ENCODE measurements around the gene OR6J1. TPM values are rescaled to one million over a fixed set of nuclear protein-coding genes. Genes with fewer than 3 reads are reported as not detected.

The OR6J1 gene
- polyA plus RNA-seq, 1 of the 3 experiments (the other 2 are of a cell fraction): not detected

- no peak overlapping the region for H3K27ac ChIP-seq (ENCODE audit: low read depth in 2 of 2, low read length in 1 of 2)
- no peak for TF ChIP-seq TCF12 (IDR thresholded peaks at IDR 0.05)
- TF ChIP-seq, protein P1, sequence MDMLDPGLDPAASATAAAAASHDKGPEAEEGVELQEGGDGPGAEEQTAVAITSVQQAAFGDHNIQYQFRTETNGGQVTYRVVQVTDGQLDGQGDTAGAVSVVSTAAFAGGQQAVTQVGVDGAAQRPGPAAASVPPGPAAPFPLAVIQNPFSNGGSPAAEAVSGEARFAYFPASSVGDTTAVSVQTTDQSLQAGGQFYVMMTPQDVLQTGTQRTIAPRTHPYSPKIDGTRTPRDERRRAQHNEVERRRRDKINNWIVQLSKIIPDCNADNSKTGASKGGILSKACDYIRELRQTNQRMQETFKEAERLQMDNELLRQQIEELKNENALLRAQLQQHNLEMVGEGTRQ (IDR thresholded peaks at IDR 0.05; ENCODE audit: borderline replicate concordance, low read depth, low read length): no peak
- ChIA-PET CTCF (interaction anchor here (1.3 kb wide), 1 partner anchor 16 kb away, joined by 4 read pairs; no protein-coding TSS in a partner anchor), POLR2A (no interaction called here)
- H3K79me2 ChIP-seq (ENCODE audit: insufficient read depth): no peaks in the 10 kb centered on the region
- no peak overlapping the region for H3K4me2 ChIP-seq
- H4K20me1 ChIP-seq (ENCODE audit: insufficient read depth): no peaks in the 10 kb centered on the region
- DNase-seq: no peak
- 12% methylated on average over 1 of the region's 1 CpG for WGBS (ENCODE audit: low lambda C conversion rate)
- H2AFZ ChIP-seq (ENCODE audit: low read depth): no peak overlapping the region
- H3K4me3 ChIP-seq (ENCODE audit: low read depth in 2 of 2, low read length in 1 of 2): no peak overlapping the region
- no peaks in the 10 kb centered on the region for H3K9me2 ChIP-seq
- no peaks in the 10 kb centered on the region for H3K36me3 ChIP-seq (replicated peaks in 1 of 2; ENCODE audit: control insufficient read depth in 1 of 2, insufficient read depth in 2 of 2, low read length in 1 of 2)
- peaks cover 32% of the 10 kb centered on the region; the same call in 1 of the 2 replicates for H3K27me3 ChIP-seq (ENCODE audit: insufficient read depth)
- H3K4me1 ChIP-seq (ENCODE audit: control insufficient read depth in 1 of 2, insufficient read depth in 2 of 2, low read depth in 1 of 2, low read length in 1 of 2): no peaks in the 10 kb centered on the region
- no peak overlapping the region for H3K9ac ChIP-seq
- no peaks in the 10 kb centered on the region for H3F3A ChIP-seq (replicated peaks; ENCODE audit: insufficient read depth)
- H3K9me3 ChIP-seq: no peaks in the 10 kb centered on the region
These were observed 24.7 kb upstream of the OR6J1 start for GRCh38 chr14:22668863-22669262.

DNA sequence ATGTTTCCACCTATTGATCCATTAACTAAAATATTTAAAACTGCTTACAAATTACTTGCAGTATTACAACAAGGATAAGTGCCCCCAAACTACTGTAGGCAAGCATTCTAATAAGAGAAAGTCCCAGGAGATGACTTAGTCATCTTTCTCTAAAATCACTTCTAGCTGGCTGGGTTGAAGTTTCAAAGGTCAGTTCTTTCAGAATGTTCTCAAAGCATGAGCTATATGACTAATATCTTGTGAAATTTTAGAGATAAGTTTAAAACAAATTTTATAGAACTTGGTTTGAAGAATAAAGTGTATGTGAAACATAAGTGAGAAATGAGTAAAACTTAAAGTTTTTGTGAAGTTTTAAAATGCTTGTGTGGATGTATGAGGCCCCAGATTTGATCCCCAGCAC lies 24.3 kb upstream of the OR6J1 start:
- POLR2A ChIA-PET: no interaction called here

More for the DNA sequence above, 24.3 kb upstream of the OR6J1 start:
- no peak overlapping the region for H3K4me2 ChIP-seq
- H3K79me2 ChIP-seq (ENCODE audit: insufficient read depth): no peaks in the 10 kb centered on the region
- no peak for TF ChIP-seq NRF1 (IDR thresholded peaks at IDR 0.05; ENCODE audit: low read depth, low read length)
- no peak for TF ChIP-seq CHD2 (IDR thresholded peaks at IDR 0.05; ENCODE audit: low read length, partially characterized antibody)
- TF ChIP-seq FOXM1 (IDR thresholded peaks at IDR 0.05; ENCODE audit: low read depth): no peak
- no peak for TF ChIP-seq GABPA (IDR thresholded peaks at IDR 0.05; ENCODE audit: low read depth)
- TF ChIP-seq MXI1 (IDR thresholded peaks at IDR 0.05; ENCODE audit: low read depth, low read length): no peak
- TF ChIP-seq, protein P2, sequence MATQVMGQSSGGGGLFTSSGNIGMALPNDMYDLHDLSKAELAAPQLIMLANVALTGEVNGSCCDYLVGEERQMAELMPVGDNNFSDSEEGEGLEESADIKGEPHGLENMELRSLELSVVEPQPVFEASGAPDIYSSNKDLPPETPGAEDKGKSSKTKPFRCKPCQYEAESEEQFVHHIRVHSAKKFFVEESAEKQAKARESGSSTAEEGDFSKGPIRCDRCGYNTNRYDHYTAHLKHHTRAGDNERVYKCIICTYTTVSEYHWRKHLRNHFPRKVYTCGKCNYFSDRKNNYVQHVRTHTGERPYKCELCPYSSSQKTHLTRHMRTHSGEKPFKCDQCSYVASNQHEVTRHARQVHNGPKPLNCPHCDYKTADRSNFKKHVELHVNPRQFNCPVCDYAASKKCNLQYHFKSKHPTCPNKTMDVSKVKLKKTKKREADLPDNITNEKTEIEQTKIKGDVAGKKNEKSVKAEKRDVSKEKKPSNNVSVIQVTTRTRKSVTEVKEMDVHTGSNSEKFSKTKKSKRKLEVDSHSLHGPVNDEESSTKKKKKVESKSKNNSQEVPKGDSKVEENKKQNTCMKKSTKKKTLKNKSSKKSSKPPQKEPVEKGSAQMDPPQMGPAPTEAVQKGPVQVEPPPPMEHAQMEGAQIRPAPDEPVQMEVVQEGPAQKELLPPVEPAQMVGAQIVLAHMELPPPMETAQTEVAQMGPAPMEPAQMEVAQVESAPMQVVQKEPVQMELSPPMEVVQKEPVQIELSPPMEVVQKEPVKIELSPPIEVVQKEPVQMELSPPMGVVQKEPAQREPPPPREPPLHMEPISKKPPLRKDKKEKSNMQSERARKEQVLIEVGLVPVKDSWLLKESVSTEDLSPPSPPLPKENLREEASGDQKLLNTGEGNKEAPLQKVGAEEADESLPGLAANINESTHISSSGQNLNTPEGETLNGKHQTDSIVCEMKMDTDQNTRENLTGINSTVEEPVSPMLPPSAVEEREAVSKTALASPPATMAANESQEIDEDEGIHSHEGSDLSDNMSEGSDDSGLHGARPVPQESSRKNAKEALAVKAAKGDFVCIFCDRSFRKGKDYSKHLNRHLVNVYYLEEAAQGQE (IDR thresholded peaks at IDR 0.05; ENCODE audit: low read depth, low read length): no peak
- TF ChIP-seq, protein P3, sequence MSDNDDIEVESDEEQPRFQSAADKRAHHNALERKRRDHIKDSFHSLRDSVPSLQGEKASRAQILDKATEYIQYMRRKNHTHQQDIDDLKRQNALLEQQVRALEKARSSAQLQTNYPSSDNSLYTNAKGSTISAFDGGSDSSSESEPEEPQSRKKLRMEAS (IDR thresholded peaks at IDR 0.05; ENCODE audit: low read depth): no peak
- TF ChIP-seq EP300 (IDR thresholded peaks at IDR 0.05; ENCODE audit: borderline replicate concordance in 1 of 2, low read depth in 1 of 2, low read length in 1 of 2): no peak
- no peak for TF ChIP-seq RFX5 (IDR thresholded peaks at IDR 0.05; ENCODE audit: low read length)
- TF ChIP-seq, protein P1 (IDR thresholded peaks at IDR 0.05; ENCODE audit: borderline replicate concordance, low read depth, low read length): no peak
- H4K20me1 ChIP-seq (ENCODE audit: insufficient read depth): no peaks in the 10 kb centered on the region
- CTCF ChIA-PET: interaction anchor here (1.1 to 1.3 kb wide), 2 partner anchors 15 to 112 kb away, joined by 4 to 5 read pairs; no protein-coding TSS in a partner anchor
- H3K4me3 ChIP-seq (ENCODE audit: low read depth in 2 of 2, low read length in 1 of 2): no peak overlapping the region
- no peaks in the 10 kb centered on the region for H3K9me2 ChIP-seq
- H3K27me3 ChIP-seq (ENCODE audit: insufficient read depth): peaks cover 32% of the 10 kb centered on the region; the same call in 1 of the 2 replicates
- H3K36me3 ChIP-seq (replicated peaks in 1 of 2; ENCODE audit: control insufficient read depth in 1 of 2, insufficient read depth in 2 of 2, low read length in 1 of 2): no peaks in the 10 kb centered on the region
- H3K9ac ChIP-seq: no peak overlapping the region
- H3K9me3 ChIP-seq: no peaks in the 10 kb centered on the region
- no peak for DNase-seq
- H2AFZ ChIP-seq (ENCODE audit: low read depth): no peak overlapping the region
- H3F3A ChIP-seq (replicated peaks; ENCODE audit: insufficient read depth): no peaks in the 10 kb centered on the region
- no peaks in the 10 kb centered on the region for H3K4me1 ChIP-seq (ENCODE audit: control insufficient read depth in 1 of 2, insufficient read depth in 2 of 2, low read depth in 1 of 2, low read length in 1 of 2)
- no peak overlapping the region for H3K27ac ChIP-seq (ENCODE audit: low read depth in 2 of 2, low read length in 1 of 2)

Measured in SK-N-SH (cell line).